ENCODE data around the gene TMEM87A. TPM values are rescaled to one million over a fixed set of nuclear protein-coding genes. Genes with fewer than 3 reads are reported as not detected.

TMEM87A gene
- polyA plus RNA-seq, 2 of the 4 experiments (the other 2 are of a cell fraction) = 30.3 to 49.8 TPM

DNA sequence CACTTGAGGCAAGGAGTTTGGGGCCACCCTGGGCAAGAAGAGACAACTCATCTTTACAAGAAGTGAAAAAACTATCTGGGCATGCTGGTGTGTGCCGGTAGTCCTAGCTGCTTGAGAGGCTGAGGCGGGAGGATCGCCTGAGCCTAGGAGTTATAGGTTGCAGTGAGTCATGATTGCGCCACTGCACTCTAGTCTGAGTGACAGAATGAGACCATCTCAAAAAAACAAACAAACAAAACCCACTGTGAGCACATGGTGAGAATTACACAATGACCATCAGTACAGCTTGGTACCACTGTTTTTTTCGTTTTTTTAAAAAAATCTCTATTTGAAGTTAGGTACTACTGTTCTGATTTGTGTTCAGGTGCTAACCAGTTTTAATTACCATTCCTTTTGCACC, 78.7 kb downstream of the TMEM87A start:
- CTCF ChIA-PET = interaction anchor here (1.0 kb wide), 1 partner anchor 12 kb away, joined by 3 read pairs; no protein-coding TSS in a partner anchor
- Histone ChIP-seq H3K27ac (no peak overlapping the region), H3K9me3 (no peaks in the 10 kb centered on the region), H3K4me3 (no peak overlapping the region), H3K4me1 (peaks cover 7% of the 10 kb centered on the region; the same call in 1 of the 3 replicates), H3K4me2 (no peak overlapping the region)
- FAIRE-seq (no peak), DNase-seq (ENCODE audit: low read depth in 1 of 2, low spot score in 1 of 2) (peak in 1 of 2 experiments; percentile 53), ATAC-seq (peak; percentile 47 to 66; a peak in 4 of 6 replicates)
- POLR2A ChIA-PET = no interaction called here
- TF ChIP-seq GATA3 (IDR thresholded peaks at IDR 0.05; ENCODE audit: borderline replicate concordance) = no peak
- TF ChIP-seq ZC3H11A (IDR thresholded peaks at IDR 0.05) = no peak
- TF ChIP-seq, protein P1, sequence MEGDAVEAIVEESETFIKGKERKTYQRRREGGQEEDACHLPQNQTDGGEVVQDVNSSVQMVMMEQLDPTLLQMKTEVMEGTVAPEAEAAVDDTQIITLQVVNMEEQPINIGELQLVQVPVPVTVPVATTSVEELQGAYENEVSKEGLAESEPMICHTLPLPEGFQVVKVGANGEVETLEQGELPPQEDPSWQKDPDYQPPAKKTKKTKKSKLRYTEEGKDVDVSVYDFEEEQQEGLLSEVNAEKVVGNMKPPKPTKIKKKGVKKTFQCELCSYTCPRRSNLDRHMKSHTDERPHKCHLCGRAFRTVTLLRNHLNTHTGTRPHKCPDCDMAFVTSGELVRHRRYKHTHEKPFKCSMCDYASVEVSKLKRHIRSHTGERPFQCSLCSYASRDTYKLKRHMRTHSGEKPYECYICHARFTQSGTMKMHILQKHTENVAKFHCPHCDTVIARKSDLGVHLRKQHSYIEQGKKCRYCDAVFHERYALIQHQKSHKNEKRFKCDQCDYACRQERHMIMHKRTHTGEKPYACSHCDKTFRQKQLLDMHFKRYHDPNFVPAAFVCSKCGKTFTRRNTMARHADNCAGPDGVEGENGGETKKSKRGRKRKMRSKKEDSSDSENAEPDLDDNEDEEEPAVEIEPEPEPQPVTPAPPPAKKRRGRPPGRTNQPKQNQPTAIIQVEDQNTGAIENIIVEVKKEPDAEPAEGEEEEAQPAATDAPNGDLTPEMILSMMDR (IDR thresholded peaks at IDR 0.05) = no peak
- no peak for TF ChIP-seq CBX8 (IDR thresholded peaks at IDR 0.05)
- TF ChIP-seq CEBPB (IDR thresholded peaks at IDR 0.05) = peak; percentile 55 to 88; a peak in 3 of 4 replicates
- TF ChIP-seq HDAC2 (IDR thresholded peaks at IDR 0.05) = no peak
- TF ChIP-seq RARB (CRISPR knock-in tag; IDR thresholded peaks at IDR 0.05) = no peak
- TF ChIP-seq, protein P2, sequence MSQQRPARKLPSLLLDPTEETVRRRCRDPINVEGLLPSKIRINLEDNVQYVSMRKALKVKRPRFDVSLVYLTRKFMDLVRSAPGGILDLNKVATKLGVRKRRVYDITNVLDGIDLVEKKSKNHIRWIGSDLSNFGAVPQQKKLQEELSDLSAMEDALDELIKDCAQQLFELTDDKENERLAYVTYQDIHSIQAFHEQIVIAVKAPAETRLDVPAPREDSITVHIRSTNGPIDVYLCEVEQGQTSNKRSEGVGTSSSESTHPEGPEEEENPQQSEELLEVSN (IDR thresholded peaks at IDR 0.05; ENCODE audit: borderline replicate concordance, low read depth) = no peak
- no peak for TF ChIP-seq POLR2A (IDR thresholded peaks at IDR 0.05; ENCODE audit: low read length)
- no peak for TF ChIP-seq EP300 (IDR thresholded peaks at IDR 0.05)
- TF ChIP-seq FOXS1 (CRISPR knock-in tag; IDR thresholded peaks at IDR 0.05) = no peak
- TF ChIP-seq SMC3 (IDR thresholded peaks at IDR 0.05) = no peak
- TF ChIP-seq ZFP36 (IDR thresholded peaks at IDR 0.05; ENCODE audit: borderline replicate concordance, partially characterized antibody) = no peak
- 0 out of 2 replicates have a peak, but pooled peaks have one; percentile 15 for TF ChIP-seq FOSL2 (IDR thresholded peaks at IDR 0.05)
- peak; percentile 70 for TF ChIP-seq FOSL2 (CRISPR knock-in tag; IDR thresholded peaks at IDR 0.05)
- WGBS (ENCODE audit: missing lambda C conversion rate) = 58% methylated on average over 5 of the region's 5 CpGs

DNA sequence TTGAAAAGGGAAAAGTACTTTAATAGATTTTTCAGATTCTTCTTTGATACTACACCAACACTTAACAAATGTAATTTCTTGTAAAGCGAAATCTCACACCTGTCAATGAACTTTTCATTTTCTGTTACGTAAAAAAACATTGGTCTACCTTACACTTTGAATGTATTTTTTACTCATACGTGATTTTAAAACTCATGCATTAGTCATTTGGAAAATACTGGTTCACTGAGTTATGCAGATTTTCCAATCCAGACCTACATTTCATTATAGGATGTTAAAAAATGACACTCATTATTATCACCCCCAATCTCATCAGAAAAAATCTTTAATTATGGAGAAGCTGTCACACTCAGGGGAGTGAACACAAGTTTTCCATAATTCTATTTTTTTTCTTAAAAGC, 79.8 kb downstream of the TMEM87A start:
- H3K4me3 ChIP-seq = no peak overlapping the region
- ATAC-seq (no peak), FAIRE-seq (no peak), DNase-seq (ENCODE audit: low read depth in 1 of 2, low spot score in 1 of 2) (no peak)
- H3K9me3 ChIP-seq = no peaks in the 10 kb centered on the region
- CTCF ChIA-PET = interaction anchor here (1.0 kb wide), 1 partner anchor 13 kb away, joined by 3 read pairs; no protein-coding TSS in a partner anchor
- POLR2A ChIA-PET = no interaction called here
- WGBS (ENCODE audit: missing lambda C conversion rate) = 94% methylated on average over 3 of the region's 3 CpGs
- H3K4me1 ChIP-seq = peaks cover 7% of the 10 kb centered on the region; the same call in 1 of the 3 replicates
- TF ChIP-seq CHD4 (IDR thresholded peaks at IDR 0.05; ENCODE audit: borderline replicate concordance) (no peak), CHD2 (IDR thresholded peaks at IDR 0.05; ENCODE audit: low read length, partially characterized antibody) (no peak), HOXB5 (CRISPR knock-in tag; IDR thresholded peaks at IDR 0.05) (no peak), KDM5A (IDR thresholded peaks at IDR 0.05) (no peak), ESRRA (IDR thresholded peaks at IDR 0.05; ENCODE audit: borderline replicate concordance, low read length) (no peak), NPAS2 (CRISPR knock-in tag; IDR thresholded peaks at IDR 0.05; ENCODE audit: borderline replicate concordance) (no peak), TFCP2L1 (CRISPR knock-in tag; IDR thresholded peaks at IDR 0.05) (no peak), NFE2L2 (conservative IDR thresholded peaks at IDR 0.05; ENCODE audit: low read length) (no peak), RFX5 (IDR thresholded peaks at IDR 0.05) (no peak)
- TF ChIP-seq, protein P2 (IDR thresholded peaks at IDR 0.05; ENCODE audit: borderline replicate concordance, low read depth) = no peak
- TF ChIP-seq, protein P3, sequence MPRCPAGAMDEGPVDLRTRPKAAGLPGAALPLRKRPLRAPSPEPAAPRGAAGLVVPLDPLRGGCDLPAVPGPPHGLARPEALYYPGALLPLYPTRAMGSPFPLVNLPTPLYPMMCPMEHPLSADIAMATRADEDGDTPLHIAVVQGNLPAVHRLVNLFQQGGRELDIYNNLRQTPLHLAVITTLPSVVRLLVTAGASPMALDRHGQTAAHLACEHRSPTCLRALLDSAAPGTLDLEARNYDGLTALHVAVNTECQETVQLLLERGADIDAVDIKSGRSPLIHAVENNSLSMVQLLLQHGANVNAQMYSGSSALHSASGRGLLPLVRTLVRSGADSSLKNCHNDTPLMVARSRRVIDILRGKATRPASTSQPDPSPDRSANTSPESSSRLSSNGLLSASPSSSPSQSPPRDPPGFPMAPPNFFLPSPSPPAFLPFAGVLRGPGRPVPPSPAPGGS (IDR thresholded peaks at IDR 0.05) = no peak
- no peak overlapping the region for H3K4me2 ChIP-seq
- no peak overlapping the region for H3K27ac ChIP-seq

All from A549 (cell line).